HCT116 (cell line): ENCODE measurements around the gene GPR85. TPM values are rescaled to one million over a fixed set of nuclear protein-coding genes. Genes with fewer than 3 reads are reported as not detected.

Source experiments
- ATAC-seq: fragments of 200-7000 bp; cut with Tn5 transposase; 2 replicates; pipeline ENCODE4 v1.9.1; 2020; ENCODE audit warnings: mild to moderate bottlenecking, moderate library complexity
- BruUV-seq: library from RNA; stranded (reverse); fragments of 400-500 nt; replicated peaks from 2 replicates; lab custom pipeline; 2021; lab: Mats Ljungman, UMichigan
- CTCF ChIA-PET: fragments of 300-600 bp; sonication (Branson Sonifier 250); formaldehyde crosslinking; loops from one replicate; lab custom pipeline; 2021; ENCODE audit warnings: antibody characterized with exemption; lab: Charles Lee
- POLR2A ChIA-PET: fragments of 300-600, 350-600 bp; sonication (Branson Sonifier 250); formaldehyde crosslinking; loops from one replicate; lab custom pipeline; 2021; ENCODE audit warnings: antibody characterized with exemption; lab: Charles Lee
- RAD21 ChIA-PET, 2 experiments: fragments of 300-600 bp; sonication (Branson Sonifier 250); formaldehyde crosslinking; loops; one replicate each; lab custom pipeline; 2023; ENCODE audit warnings: low total read pairs in 2 of 2; ENCODE audit not compliant: uncharacterized antibody in 2 of 2, unreplicated experiment in 2 of 2, low non-redundant PET in 1 of 2; lab: Charles Lee
- DNase-seq: peaks from one replicate; pipeline ENCODE4 v3.0.0-alpha.2; 2010; ENCODE audit warnings: low read depth, low spot score
- H2AFZ ChIP-seq: fragments of 200-600 bp; shearing (Covaris generic), sonication (generic); 2 replicates; pipeline ENCODE4 v1.6.1; 2017; ENCODE audit warnings: low read depth, mixed run types, mixed read lengths, antibody characterized with exemption, low read length; ENCODE audit not compliant: poor library complexity, severe bottlenecking
- H3K27ac ChIP-seq: 2 replicates; pipeline ENCODE4 v1.5.1; 2012; ENCODE audit warnings: low read depth, low read length
- H3K27me3 ChIP-seq: fragments of 200-600 bp; sonication (generic); 2 replicates; pipeline ENCODE4 v1.6.1; 2016; ENCODE audit warnings: mixed run types, low read length, mixed read lengths; ENCODE audit not compliant: insufficient read depth
- H3K36me3 ChIP-seq, 2 experiments: fragments of 200-500 bp in 1 of 2; fragments of 200-600 bp in 1 of 2; sonication (Bioruptor generic) in 1 of 2; sonication (generic) in 1 of 2; 2 replicates each; pipeline versions ENCODE4 v1.5.1 to v1.6.1; 2014 to 2016; ENCODE audit warnings: low read length in 2 of 2, inconsistent platforms in 1 of 2, mixed read lengths in 1 of 2, mixed run types in 1 of 2; ENCODE audit not compliant: insufficient read depth in 2 of 2, control insufficient read depth in 1 of 2
- H3K4me1 ChIP-seq, 2 experiments: fragments of 200-600 bp in 1 of 2; sonication (generic) in 1 of 2; 2 replicates each; pipeline versions ENCODE4 v1.5.1 to v1.6.1; 2012 to 2017; ENCODE audit warnings: low read length in 2 of 2, inconsistent platforms in 1 of 2, mild to moderate bottlenecking in 1 of 2, mixed read lengths in 1 of 2, mixed run types in 1 of 2, moderate library complexity in 1 of 2; ENCODE audit not compliant: insufficient read depth in 2 of 2, control insufficient read depth in 1 of 2
- H3K4me2 ChIP-seq: fragments of 200-600 bp; sonication (generic); 2 replicates; pipeline ENCODE4 v1.6.1; 2017; ENCODE audit warnings: mixed run types, low read length, mixed read lengths
- H3K4me3 ChIP-seq, 2 experiments: fragments of 200-600 bp in 1 of 2; sonication (generic) in 1 of 2; replicated peaks in 1 of 2; 2 replicates each; pipeline ENCODE4 v1.5.1; 2011 to 2016; ENCODE audit warnings: low read length in 2 of 2, control low read depth in 1 of 2, low read depth in 1 of 2, mild to moderate bottlenecking in 1 of 2, mixed read lengths in 1 of 2, mixed run types in 1 of 2
- H3K79me2 ChIP-seq: fragments of 200-600 bp; sonication (generic); 2 replicates; pipeline ENCODE4 v1.6.1; 2017; ENCODE audit warnings: mild to moderate bottlenecking, mixed run types, low read length, moderate library complexity, mixed read lengths; ENCODE audit not compliant: insufficient read depth
- H3K9ac ChIP-seq: fragments of 200-600 bp; sonication (generic); 2 replicates; pipeline ENCODE4 v1.6.1; 2016; ENCODE audit warnings: low read length, mixed read lengths
- H3K9me2 ChIP-seq: fragments of 200-600 bp; sonication (generic), shearing (Covaris generic); 2 replicates; pipeline ENCODE4 v1.6.1; 2017; ENCODE audit warnings: mixed run types, mild to moderate bottlenecking, moderate library complexity; ENCODE audit not compliant: insufficient read depth
- H3K9me3 ChIP-seq, 2 experiments: fragments of 200-500 bp in 1 of 2; fragments of 200-600 bp in 1 of 2; sonication (Bioruptor generic) in 1 of 2; sonication (generic) in 1 of 2; 2 replicates each; pipeline ENCODE4 v1.6.1; 2014 to 2017; ENCODE audit warnings: low read length in 2 of 2, mixed read lengths in 2 of 2, inconsistent platforms in 1 of 2, low read depth in 1 of 2, mild to moderate bottlenecking in 1 of 2, mixed run types in 1 of 2, moderate library complexity in 1 of 2; ENCODE audit not compliant: control insufficient read depth in 1 of 2, insufficient read depth in 1 of 2
- H4K20me1 ChIP-seq: fragments of 200-600 bp; sonication (generic), shearing (Covaris generic); 2 replicates; pipeline ENCODE4 v1.6.1; 2017; ENCODE audit warnings: mixed run types, mild to moderate bottlenecking, moderate library complexity; ENCODE audit not compliant: insufficient read depth
- CBX3 ChIP-seq: IDR thresholded peaks from 2 replicates; pipeline ENCODE4 v1.6.1; 2012; ENCODE audit warnings: low read depth
- EGR1 ChIP-seq: IDR thresholded peaks from 2 replicates; pipeline ENCODE4 v1.6.1; 2012; ENCODE audit warnings: low read depth
- EZH2phosphoT487 ChIP-seq: fragments of 200-600 bp; IDR thresholded peaks from 2 replicates; pipeline ENCODE4 v1.6.1; 2018; ENCODE audit warnings: antibody characterized with exemption, borderline replicate concordance
- FOSL1 ChIP-seq: IDR thresholded peaks from 2 replicates; pipeline ENCODE4 v1.6.1; 2012; ENCODE audit warnings: low read depth
- JUND ChIP-seq: IDR thresholded peaks from 2 replicates; pipeline ENCODE4 v1.6.1; 2012
- POLR2AphosphoS5 ChIP-seq: IDR thresholded peaks from 2 replicates; pipeline ENCODE4 v1.6.1; 2011; ENCODE audit warnings: mild to moderate bottlenecking, low read depth, low read length, moderate library complexity
- SIN3A ChIP-seq: IDR thresholded peaks from 2 replicates; pipeline ENCODE4 v1.6.1; 2012; ENCODE audit warnings: low read depth
- SRF ChIP-seq: IDR thresholded peaks from 2 replicates; pipeline ENCODE4 v1.6.1; 2012; ENCODE audit warnings: low read depth
- TCF7L2 ChIP-seq: IDR thresholded peaks from 2 replicates; pipeline ENCODE4 v1.7.0; 2011; ENCODE audit warnings: borderline replicate concordance, inconsistent platforms; ENCODE audit not compliant: insufficient read depth, insufficient read length; ENCODE audit errors: extremely low read depth
- YY1 ChIP-seq: IDR thresholded peaks from 2 replicates; pipeline ENCODE4 v1.6.1; 2011; ENCODE audit warnings: low read length, low read depth, moderate library complexity, mild to moderate bottlenecking; ENCODE audit not compliant: insufficient replicate concordance; ENCODE audit errors: extremely low read depth
- ZNF274 ChIP-seq: fragments of 200-500 bp; sonication (Bioruptor generic); IDR thresholded peaks from 2 replicates; pipeline ENCODE4 v1.6.1; 2014; ENCODE audit warnings: mild to moderate bottlenecking, low read depth, low read length, inconsistent platforms
- intact Hi-C: fragments of 100-400 bp; cut with micrococcal nuclease; formaldehyde crosslinking; loops from 2 replicates; pipeline ENCODE4 v1.10.0; 2022
- total RNA-seq: library from RNA; stranded (reverse); gene quantifications from one replicate; pipeline ENCODE4 v1.2.1, GENCODE V29; 2021; ENCODE audit not compliant: unreplicated experiment

Gene GPR85
- total RNA-seq, 1 experiment from 2014 or later: not detected

DNA sequence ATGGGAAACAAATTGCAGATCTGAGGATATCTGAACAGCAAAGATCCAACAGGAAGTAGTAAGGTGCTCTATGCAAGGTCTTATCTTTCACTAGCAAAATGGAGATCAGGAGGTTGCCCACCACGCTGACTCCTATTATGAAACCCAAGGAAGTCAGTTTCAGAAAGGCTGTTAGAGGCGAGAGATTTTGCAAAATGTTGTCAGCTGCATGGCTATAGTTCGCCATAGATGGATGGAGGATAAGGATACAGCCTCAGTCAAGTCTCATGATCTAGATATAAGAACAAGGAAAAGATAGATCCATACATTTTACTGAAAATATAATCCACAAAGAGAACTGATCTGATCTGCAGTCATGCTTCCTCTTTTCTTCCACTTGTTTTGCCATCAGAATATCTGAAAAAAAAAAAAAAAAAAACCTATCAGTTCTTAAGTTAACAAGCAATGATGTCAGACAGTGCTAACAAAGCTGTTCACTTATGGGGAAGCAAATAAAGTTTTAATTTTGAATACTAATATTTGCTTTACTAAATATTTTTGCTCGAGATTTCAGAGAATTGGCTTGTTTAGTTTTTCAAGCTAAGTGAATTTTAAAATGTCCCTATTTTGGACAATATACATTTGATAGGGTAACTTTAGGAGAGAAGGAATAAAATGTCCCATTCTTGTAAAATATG lies 2.0 kb downstream of the GPR85 start:
- ATAC-seq (no peak), DNase-seq (no peak)
- CTCF ChIA-PET: no interaction called here
- no peaks in the 10 kb centered on the region for H3K9me3 ChIP-seq
- H3K79me2 ChIP-seq: no peaks in the 10 kb centered on the region
- no peak overlapping the region for H3K4me3 ChIP-seq
- H2AFZ ChIP-seq: no peak overlapping the region
- no peak overlapping the region for H3K4me2 ChIP-seq
- no peaks in the 10 kb centered on the region for H3K4me1 ChIP-seq
- intact Hi-C loops: no loop called here
- H3K9me2 ChIP-seq: no peaks in the 10 kb centered on the region
- POLR2A ChIA-PET: no interaction called here
- BruUV-seq: no TSS peak
- H3K9ac ChIP-seq: no peak overlapping the region
- H3K27me3 ChIP-seq: no peaks in the 10 kb centered on the region
- TF ChIP-seq CBX3: no peak
- TF ChIP-seq FOSL1: no peak
- H3K36me3 ChIP-seq: no peaks in the 10 kb centered on the region
- no peak overlapping the region for H3K27ac ChIP-seq
- H4K20me1 ChIP-seq: no peaks in the 10 kb centered on the region
- RAD21 ChIA-PET: no interaction called here

- Histone ChIP-seq H3K9me2 (no peaks in the 10 kb centered on the region), H3K36me3 (no peaks in the 10 kb centered on the region), H2AFZ (no peak overlapping the region), H3K4me2 (no peak overlapping the region), H3K27ac (no peak overlapping the region), H3K79me2 (no peaks in the 10 kb centered on the region), H3K9me3 (no peaks in the 10 kb centered on the region), H3K4me3 (no peak overlapping the region), H4K20me1 (no peaks in the 10 kb centered on the region), H3K27me3 (no peaks in the 10 kb centered on the region), H3K4me1 (no peaks in the 10 kb centered on the region), H3K9ac (no peak overlapping the region)
- intact Hi-C loops: no loop called here
- ATAC-seq: no peak
- CTCF ChIA-PET: no interaction called here
- TF ChIP-seq CBX3: no peak
- TF ChIP-seq EZH2phosphoT487: no peak
- no peak for TF ChIP-seq JUND
- no peak for TF ChIP-seq ZNF274
- no peak for TF ChIP-seq SIN3A
- TF ChIP-seq SRF: no peak
- no peak for TF ChIP-seq TCF7L2
- TF ChIP-seq POLR2AphosphoS5: no peak
- no peak for TF ChIP-seq EGR1
- no peak for TF ChIP-seq FOSL1
- no peak for TF ChIP-seq YY1
- DNase-seq: no peak
- RAD21 ChIA-PET: no interaction called here
- no TSS peak for BruUV-seq
- POLR2A ChIA-PET: no interaction called here
Observed at GRCh38 chr7:113083816-113084495, 2.7 kb downstream of the GPR85 start.
